Measurements from ENCODE around the gene PLXNB1.
"Not testable (repeated sequence)": the region's sequence is repeated elsewhere in the genome, so short reads cannot be mapped to it uniquely, and the experiment has no call there.

Gene PLXNB1

GRCh38 chr3:48429960-48430707 lies at the start of gene PLXNB1:
PLXNB1 (minus strand) TSS chr3:48430086; CDS start chr3:48424611, 5,475 bp downstream.
- peak; percentile 15 for DNase-seq
- in situ Hi-C loops (cut with HindIII; ENCODE audit: low pct_ligation_motif_present, low pct_unique_long_range_greater_than_20kb, low sequenced_read_pairs): no loop called here

GRCh38 chr3:48478626-48479555 lies 49.0 kb upstream of the PLXNB1 start:
- in situ Hi-C loops (cut with HindIII; ENCODE audit: low pct_ligation_motif_present, low pct_unique_long_range_greater_than_20kb, low sequenced_read_pairs): no loop called here
- no peak for DNase-seq

- no peak for DNase-seq
These were observed 48.2 kb upstream of the PLXNB1 start for GRCh38 chr3:48477959-48478520.

GRCh38 chr3:48476426-48477053 lies 46.7 kb upstream of the PLXNB1 start:
- in situ Hi-C loops (cut with HindIII; ENCODE audit: low pct_ligation_motif_present, low pct_unique_long_range_greater_than_20kb, low sequenced_read_pairs): no loop called here
- DNase-seq: no peak

More at GRCh38 chr3:48477959-48478520, 48.2 kb upstream of the PLXNB1 start:
- in situ Hi-C loops (cut with HindIII; ENCODE audit: low pct_ligation_motif_present, low pct_unique_long_range_greater_than_20kb, low sequenced_read_pairs): no loop called here

GRCh38 chr3:48475188-48475587 lies 45.3 kb upstream of the PLXNB1 start:
- DNase-seq: no peak
- in situ Hi-C loops (cut with HindIII; ENCODE audit: low pct_ligation_motif_present, low pct_unique_long_range_greater_than_20kb, low sequenced_read_pairs): no loop called here

GRCh38 chr3:48474619-48475018 lies 44.7 kb upstream of the PLXNB1 start:
- no peak for DNase-seq
- in situ Hi-C loops (cut with HindIII; ENCODE audit: low pct_ligation_motif_present, low pct_unique_long_range_greater_than_20kb, low sequenced_read_pairs): no loop called here

- DNase-seq; in situ Hi-C loops (cut with HindIII; ENCODE audit: low pct_ligation_motif_present, low pct_unique_long_range_greater_than_20kb, low sequenced_read_pairs): not testable (repeated sequence)
These were observed 44.1 kb upstream of the PLXNB1 start for GRCh38 chr3:48474031-48474430.

- no peak for DNase-seq
- in situ Hi-C loops (cut with HindIII; ENCODE audit: low pct_ligation_motif_present, low pct_unique_long_range_greater_than_20kb, low sequenced_read_pairs): no loop called here
These were observed 43.7 kb upstream of the PLXNB1 start for GRCh38 chr3:48473617-48473952.

GRCh38 chr3:48472923-48473616 lies 43.2 kb upstream of the PLXNB1 start:
- peak; percentile 94 for DNase-seq
- in situ Hi-C loops (cut with HindIII; ENCODE audit: low pct_ligation_motif_present, low pct_unique_long_range_greater_than_20kb, low sequenced_read_pairs): no loop called here

- in situ Hi-C loops (cut with HindIII; ENCODE audit: low pct_ligation_motif_present, low pct_unique_long_range_greater_than_20kb, low sequenced_read_pairs): no loop called here
- DNase-seq: no peak
These were observed 42.7 kb upstream of the PLXNB1 start for GRCh38 chr3:48472673-48472922.

- DNase-seq: no peak
- in situ Hi-C loops (cut with HindIII; ENCODE audit: low pct_ligation_motif_present, low pct_unique_long_range_greater_than_20kb, low sequenced_read_pairs): no loop called here
These were observed 40.4 kb upstream of the PLXNB1 start for GRCh38 chr3:48470286-48470685.

- no peak for DNase-seq
- in situ Hi-C loops (cut with HindIII; ENCODE audit: low pct_ligation_motif_present, low pct_unique_long_range_greater_than_20kb, low sequenced_read_pairs): no loop called here
These were observed 39.4 kb upstream of the PLXNB1 start for GRCh38 chr3:48469046-48469915.

- in situ Hi-C loops (cut with HindIII; ENCODE audit: low pct_ligation_motif_present, low pct_unique_long_range_greater_than_20kb, low sequenced_read_pairs): no loop called here
- DNase-seq: no peak
These were observed 38.4 kb upstream of the PLXNB1 start for GRCh38 chr3:48468329-48468731.

GRCh38 chr3:48467473-48468267 lies 37.8 kb upstream of the PLXNB1 start:
- in situ Hi-C loops (cut with HindIII; ENCODE audit: low pct_ligation_motif_present, low pct_unique_long_range_greater_than_20kb, low sequenced_read_pairs): no loop called here
- DNase-seq: no peak

- in situ Hi-C loops (cut with HindIII; ENCODE audit: low pct_ligation_motif_present, low pct_unique_long_range_greater_than_20kb, low sequenced_read_pairs): no loop called here
- no peak for DNase-seq
These were observed 37.2 kb upstream of the PLXNB1 start for GRCh38 chr3:48467110-48467454.

- no peak for DNase-seq
- in situ Hi-C loops (cut with HindIII; ENCODE audit: low pct_ligation_motif_present, low pct_unique_long_range_greater_than_20kb, low sequenced_read_pairs): no loop called here
These were observed 36.7 kb upstream of the PLXNB1 start for GRCh38 chr3:48466386-48467109.

All from ACHN (cell line).